ENCODE results near the gene SLIRP.
"Not testable (repeated sequence)": the region's sequence is repeated elsewhere in the genome, so short reads cannot be mapped to it uniquely, and the experiment has no call there.

SLIRP gene

GRCh38 chr14:77746064-77746702 lies 38.3 kb downstream of the SLIRP start:
- DNase-seq, result no peak

- not testable (repeated sequence) for DNase-seq
Observed at GRCh38 chr14:77747425-77747824, 39.5 kb downstream of the SLIRP start.

- no peak for DNase-seq
Observed at GRCh38 chr14:77752266-77752665, 44.4 kb downstream of the SLIRP start.

GRCh38 chr14:77752799-77753516 lies 45.1 kb downstream of the SLIRP start:
- DNase-seq, result no peak

- peak; percentile 89 for DNase-seq
Observed at GRCh38 chr14:77760381-77761204, 52.7 kb downstream of the SLIRP start, which contains the start of gene SNW1. SNW1 (minus strand) TSS chr14:77761156; CDS start chr14:77761127, 29 bp downstream.

GRCh38 chr14:77761205-77761931 lies 53.5 kb downstream of the SLIRP start:
- DNase-seq, result no peak

- DNase-seq, result no peak
Observed at GRCh38 chr14:77763316-77763715, 55.4 kb downstream of the SLIRP start.

- no peak for DNase-seq
Observed at GRCh38 chr14:77763978-77764377, 56.1 kb downstream of the SLIRP start.

Data from NCI-H1048 (cell line).